NCI-H748 (cell line): ENCODE results near the gene CTNNBL1.

Experiments used
- DNase-seq: peaks from one replicate; lab custom pipeline; 2025; ENCODE audit not compliant: unreplicated experiment; lab: John Stamatoyannopoulos, UW

The CTNNBL1 gene

DNA sequence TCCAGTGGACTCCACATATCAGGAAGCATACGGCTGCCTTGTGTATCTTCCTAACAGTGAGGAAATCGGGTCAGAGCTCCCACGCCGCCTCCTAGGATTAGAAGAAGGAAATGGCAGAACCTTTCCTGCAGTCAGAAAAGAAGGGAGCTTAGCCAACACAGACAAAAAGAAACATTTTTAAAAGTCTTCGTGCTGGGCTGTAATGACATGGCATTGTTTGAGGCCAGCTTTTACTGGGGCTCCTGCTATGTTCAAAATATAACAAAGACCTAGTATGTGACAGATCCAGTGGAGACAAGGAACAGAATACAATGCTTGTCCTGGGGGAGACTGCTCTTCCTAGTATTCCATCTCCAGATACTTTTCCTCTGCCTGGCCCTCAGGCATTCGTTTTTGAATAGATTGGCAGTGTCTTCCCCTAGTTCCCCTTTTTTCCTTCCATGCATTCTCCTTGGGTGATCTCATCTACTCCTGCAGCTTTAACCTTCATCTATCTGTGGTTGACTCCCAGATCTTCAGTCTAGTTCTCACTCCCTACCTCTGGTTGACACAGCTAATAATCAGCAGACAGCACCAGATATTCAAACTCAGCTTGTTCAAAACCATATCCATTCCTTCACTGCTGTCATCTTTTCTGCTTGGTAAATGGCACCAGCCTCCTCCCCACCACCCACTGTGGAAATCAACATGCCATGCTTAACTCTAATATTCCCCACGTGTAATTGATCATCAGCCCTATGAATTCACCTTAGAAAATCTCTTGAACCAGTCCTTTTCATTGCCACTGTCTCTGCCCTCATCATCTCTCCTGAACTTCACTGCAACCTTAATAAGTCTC is 114.6 kb downstream of the CTNNBL1 start:
- no peak for DNase-seq

DNA sequence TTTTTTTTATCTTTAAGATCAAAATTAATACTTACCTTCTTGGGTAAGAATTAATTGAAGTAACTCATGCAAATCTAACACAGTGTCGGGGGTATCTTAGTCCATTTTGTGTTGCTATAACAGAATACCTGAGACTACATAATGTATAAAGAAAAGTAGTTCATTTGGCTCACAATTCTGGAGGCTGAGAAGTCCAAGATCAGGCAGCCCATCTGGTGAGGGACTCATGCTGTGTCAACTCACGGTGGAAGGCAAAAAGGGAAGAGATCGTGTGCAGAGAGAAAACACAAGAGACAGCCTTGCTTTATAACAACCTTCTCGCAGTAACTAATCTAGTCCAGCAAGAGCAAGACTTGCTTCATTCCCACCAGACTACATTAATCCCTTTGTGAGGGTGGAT is 116.2 kb downstream of the CTNNBL1 start:
- no peak for DNase-seq

DNA sequence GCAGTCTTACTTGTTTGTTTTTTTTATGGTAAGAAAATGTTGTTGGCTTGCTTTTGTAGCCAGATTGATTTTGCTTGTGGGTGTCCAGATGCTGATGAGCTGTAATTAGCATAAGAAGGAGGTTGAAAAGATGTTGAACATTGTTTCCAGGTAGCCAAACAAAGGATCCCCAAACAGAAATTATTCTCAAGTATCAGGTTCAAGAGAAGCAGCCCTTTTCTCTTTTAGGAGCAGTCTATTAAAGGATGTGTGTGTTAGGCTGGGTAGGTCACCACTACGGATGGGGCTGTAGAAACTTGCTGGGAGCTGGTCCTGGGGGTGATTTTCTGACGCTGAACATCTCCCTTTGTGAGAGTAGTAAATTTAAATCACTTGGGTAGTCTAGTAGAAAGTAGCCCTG is 122.2 kb downstream of the CTNNBL1 start:
- peak; percentile 89 for DNase-seq

DNA sequence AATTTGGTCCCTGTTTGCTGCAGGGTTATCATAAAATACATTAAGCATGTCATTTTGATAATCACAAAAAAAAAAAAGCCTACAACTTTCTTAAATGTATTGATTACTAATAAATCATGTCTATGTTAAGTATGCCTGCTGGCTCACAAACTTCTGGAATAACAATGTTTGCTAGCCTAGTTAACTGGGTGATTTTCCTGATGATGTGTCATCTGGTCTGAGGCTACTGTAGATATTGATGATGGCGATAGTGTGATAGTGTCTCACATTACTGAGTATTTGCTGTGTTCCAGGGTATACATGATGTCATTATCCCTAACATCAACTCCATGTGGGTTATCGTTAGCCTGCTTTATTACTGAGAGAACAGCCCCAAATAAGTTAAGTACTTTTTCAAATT is 122.9 kb downstream of the CTNNBL1 start:
- DNase-seq: peak; percentile 45

DNA sequence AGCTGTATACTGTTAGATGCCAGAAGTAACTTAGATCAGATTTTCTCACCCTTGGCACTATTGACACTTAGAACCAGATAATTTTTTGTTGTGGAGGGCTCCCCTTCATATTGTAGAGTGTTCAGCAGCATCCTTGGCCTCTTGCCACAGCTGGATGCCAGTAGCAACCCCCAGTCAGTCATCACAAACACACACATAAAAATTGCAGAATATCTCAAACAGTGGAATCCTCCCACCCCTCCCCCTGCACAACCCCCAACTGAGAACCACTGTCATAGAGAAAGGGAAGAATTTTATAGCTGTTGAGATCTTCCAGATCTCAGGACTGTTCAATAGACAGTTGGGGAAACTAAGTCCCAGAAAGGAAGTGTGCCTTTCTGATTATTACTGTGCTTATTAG is 127.9 kb downstream of the CTNNBL1 start:
- DNase-seq: no peak

DNA sequence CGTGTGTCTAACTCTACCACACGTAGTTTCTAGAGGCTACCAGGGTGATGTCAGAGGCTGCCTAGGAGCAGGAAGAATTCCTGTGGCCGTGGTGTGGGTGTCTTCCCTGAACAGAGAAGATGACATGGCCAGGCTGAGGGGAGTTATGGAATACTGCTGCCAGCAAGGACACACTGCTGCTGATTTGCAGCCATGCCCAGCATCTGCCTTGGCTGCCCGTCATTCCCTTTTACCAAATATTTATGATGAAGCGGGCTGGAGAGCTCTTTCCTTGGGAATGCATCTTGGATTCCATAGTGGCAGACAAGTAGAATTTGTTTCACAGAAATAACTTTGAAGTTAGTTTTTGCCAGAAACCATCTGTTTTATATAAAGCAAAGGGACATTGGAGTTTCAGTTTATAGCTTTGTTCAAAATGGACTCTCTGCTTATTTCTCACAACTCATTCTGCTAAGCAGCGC is 128.3 kb downstream of the CTNNBL1 start:
- no peak for DNase-seq

DNA sequence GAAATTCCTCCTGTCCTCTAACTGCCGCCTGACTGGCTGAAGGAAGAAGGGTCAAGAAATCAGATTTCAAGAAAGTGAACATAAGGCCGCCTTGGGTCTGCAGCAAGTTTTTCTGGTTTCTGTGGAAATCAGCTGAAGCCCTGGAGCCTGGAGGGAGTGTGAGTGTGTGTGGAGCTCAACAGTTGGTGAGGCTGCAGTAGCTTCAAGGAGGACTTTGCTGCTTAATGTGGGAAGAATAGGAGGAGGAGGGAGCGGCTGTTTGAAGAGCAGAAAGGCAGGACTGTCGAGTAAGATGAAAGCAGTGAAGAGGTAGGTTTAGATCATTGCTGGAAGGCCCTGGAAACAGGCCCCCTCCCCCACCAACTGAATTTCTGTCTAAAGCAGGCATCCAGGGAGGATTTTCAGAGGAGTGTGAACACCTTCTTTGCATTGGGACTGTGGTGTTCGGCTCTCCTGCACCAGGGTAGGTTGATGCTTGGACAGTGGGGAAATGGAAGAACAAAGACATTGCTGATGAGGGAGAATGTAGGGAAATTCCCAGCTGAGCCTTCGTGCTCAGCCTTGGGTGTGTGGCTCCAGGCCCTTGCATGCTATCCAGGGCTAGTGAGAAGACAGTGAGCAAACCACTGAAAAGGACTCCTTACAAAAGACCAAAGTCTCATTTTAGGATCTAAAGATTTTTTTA is 129.6 kb downstream of the CTNNBL1 start:
- DNase-seq: no peak

DNA sequence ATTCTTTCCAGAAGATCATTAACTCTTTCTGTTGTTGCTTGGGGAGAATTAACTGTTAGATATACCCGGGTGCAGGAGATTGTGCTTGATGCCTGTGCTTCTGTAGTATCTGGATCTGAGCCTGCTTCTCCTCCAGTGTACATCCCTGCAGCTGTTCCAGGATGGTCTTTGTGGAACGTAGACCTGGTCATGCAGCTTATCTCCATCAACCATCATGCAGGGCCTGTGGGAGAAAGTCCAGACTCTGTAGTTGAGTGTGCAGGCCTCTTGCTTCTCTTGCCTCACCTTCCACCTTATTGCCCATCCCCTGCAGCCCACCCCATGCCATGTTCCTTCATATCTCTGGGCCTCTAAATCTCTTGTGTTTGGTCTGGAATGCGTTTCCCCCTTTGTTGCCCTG is 133.8 kb downstream of the CTNNBL1 start:
- DNase-seq: no peak

DNA sequence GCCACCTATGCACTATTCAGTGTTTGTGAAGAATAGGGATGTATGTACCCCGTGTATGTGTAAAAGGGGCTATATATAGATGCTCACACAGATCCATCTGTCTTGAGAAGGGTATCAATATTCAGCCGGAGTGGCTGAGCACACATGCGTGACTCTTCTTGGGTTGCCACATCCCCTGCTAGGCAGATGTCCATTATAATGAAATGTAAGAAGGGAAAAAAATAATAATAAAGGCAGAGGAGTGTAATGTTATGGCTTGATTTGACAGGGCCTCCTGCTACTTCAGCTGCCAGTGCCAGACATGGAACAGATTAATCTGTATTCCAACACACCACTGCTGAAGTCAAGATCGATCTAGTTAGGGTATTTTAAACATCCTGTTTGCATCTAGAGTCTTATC is 134.9 kb downstream of the CTNNBL1 start:
- no peak for DNase-seq

DNA sequence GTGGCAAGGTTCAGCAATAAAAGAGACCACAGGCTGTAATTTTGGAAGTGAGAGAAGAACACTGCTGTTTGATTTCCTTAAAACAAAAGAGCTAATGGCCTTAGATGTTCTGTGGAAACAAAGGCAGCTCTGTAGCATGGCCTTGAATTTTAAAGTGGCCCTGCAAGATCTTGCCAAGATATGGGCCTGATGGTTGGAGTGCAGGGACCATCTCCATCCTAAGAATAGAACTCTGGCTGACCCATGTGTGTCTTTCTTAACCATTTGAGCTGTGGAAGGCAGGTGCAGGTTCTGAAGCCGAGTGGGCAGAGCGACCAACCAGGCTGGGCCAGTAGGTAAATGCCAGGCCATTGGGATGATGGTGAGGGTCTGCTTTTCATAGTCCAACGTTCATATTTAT is 135.3 kb downstream of the CTNNBL1 start:
- no peak for DNase-seq

DNA sequence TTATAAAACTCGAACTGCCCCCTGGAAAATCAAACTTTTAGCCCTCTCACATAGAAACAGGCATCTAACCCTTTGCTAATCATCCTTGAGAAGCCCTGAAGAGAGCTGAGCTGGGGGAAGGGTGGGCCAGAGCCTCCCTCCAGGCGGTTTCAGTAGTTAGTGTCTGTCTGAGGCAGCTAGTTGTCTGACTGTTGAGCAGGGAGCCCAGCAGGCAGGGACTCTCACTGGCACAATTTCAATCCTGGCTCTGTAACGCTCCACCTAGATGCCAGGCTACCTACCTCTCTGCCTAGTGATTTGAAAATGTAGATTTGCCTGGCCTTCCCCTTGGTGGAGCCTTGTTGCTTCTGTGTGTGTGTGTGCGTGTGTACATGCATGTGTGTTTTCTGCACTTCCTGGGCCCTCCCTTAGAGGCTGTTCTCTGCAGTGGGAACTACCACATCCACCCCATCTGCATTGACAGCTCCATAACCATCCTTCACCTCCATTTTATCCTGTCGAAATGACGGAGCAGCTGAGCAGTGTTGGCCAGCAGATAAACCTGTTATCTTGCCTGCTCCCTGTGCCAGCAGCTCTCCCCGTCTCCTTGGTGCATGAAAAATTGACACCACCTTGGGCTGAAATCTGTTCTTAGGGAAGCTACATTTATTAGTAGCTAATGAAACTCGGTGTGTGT is 139.5 kb downstream of the CTNNBL1 start:
- no peak for DNase-seq

DNA sequence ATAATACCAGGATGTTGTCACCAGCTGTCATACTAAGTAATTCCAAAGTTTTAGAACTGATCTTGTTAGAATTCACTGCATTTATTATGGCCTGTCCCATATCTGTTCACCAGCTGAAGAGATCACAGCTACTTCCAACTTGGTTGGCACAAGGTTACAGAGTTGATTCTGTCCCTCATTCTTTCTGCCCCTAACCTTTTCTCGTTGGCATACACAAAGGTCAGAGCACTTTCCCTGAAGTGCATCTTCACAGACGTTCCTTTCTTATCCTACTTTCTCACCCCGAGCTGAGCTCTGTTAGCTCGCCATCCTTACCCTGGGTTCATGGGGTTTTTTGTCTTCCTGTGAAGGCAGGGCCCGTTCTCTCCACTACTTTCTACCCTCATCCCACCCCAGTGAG is 143.1 kb downstream of the CTNNBL1 start:
- no peak for DNase-seq

DNA sequence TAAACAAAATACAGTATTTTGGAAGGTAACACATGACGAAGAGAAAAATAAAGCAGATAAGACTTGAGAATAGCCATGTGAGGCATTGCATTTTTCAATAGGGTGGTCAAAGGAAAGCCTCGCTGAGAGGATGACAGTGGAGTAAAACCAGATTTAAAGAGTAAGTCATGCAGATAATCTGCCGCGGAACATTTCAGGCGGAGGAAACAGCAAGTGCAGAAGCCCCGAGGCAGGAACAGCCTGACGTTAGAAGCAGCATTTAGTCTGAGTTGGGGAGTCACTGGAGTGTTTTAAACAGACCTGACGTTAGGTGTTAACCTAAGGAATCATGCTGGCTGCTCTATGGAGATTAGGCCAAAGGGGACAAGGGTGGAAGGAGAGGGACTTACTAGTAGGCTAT is 144.1 kb downstream of the CTNNBL1 start:
- DNase-seq: no peak

DNA sequence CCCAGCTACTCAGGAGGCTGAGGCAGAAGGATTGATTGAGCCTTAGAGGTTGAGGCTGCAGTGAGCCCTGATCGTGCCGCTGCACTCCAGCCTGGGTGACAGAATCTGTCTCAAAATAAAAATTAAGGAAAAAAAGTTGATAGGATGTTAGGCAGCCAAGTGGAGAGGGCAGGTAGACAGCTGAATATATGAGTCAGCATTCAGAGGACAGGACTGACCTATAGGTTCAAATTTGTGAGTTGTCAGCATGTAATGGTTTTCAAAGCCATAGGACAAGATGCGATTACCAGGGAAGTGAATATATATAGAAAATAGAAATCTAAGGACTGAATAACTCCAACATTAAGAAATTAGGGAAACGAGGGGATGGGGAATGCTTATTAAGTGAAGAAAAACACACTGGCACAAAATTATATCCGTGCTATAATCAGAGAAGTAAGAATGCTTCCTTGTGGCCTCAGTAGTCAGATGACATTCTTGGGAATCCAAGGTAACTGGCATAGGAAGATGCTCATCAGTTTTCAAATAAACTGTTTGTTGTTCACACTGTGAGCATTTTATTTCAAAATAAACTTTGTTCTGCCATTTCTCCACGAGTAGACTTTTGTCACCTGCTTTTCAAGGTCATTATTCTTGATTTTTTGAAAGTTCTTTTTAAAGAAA is 145.1 kb downstream of the CTNNBL1 start:
- DNase-seq: no peak

DNA sequence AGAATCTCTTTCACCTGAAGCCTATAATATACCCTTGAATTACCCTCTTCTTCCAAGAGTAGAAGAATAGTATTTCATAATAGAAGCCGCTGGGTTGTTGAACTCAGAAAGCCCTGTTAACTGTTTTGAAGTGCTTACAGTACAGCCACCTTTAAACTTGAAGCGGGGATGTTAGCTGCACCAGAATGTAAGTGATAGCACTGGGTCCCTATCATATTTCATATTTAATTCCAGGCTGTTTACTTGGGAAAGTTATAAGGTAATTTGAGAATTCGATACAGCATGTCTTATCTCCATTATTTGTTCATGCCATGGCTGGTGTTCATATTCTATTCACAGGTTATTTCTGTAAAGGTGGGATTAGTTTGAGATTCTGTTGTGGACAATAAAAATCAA is 145.6 kb downstream of the CTNNBL1 start:
- DNase-seq: peak; percentile 19

DNA sequence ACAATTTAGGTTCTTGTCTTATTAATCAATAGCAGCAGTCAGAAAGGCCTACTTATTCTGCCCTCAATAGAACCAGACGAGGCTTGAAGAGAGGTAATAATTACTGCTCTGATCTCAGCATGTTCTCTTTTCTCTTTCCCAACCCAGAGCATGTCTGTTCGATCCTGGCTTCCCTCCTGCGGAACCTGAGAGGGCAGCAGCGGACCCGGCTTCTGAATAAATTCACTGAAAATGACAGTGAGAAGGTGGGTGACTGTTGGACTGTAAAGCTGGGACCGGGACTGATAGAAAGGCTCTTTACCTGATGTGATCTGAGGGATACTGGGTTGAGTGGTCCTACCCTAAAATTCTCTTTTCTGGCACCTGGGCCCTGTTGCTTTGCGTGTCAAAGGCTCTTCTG is 146.1 kb downstream of the CTNNBL1 start:
- no peak for DNase-seq

DNA sequence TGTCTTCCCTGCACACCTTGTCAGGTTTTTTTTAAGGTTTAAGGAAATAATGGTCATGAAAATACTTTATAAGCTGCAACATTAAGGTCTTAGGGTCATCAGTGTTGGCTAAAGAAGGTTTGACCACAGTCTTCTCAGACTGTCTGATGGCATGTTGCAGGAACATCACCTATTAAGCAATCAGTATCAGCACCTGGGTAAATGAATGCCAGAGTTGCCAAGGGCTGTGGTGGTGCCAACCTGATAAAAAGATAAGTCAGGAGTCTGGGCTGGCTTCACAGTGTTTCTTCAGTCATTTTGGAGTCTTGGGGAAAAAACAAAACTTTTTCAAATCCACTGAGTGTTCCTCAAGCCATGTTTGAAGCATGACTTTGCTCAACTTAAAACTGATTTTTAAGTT is 147.6 kb downstream of the CTNNBL1 start:
- DNase-seq: no peak

DNA sequence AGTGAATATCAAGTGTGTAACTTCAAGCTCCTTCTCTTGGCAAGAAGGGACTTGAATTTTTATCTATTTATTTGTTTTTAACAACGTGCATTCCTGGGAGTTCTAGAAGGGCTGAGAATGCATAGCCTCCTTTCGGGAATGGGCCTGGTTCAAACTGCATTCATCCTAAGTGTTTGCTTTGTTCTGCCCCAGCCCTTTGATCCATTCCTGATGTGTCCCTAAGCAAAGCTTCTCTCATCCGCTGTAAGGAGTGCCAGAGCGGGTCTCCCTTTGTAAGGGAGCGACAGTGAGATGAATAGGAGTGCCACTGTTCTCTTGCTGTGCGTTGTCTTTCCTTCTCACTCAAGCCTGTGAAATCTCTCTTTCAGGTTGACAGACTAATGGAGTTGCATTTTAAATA is 148.1 kb downstream of the CTNNBL1 start:
- no peak for DNase-seq

DNA sequence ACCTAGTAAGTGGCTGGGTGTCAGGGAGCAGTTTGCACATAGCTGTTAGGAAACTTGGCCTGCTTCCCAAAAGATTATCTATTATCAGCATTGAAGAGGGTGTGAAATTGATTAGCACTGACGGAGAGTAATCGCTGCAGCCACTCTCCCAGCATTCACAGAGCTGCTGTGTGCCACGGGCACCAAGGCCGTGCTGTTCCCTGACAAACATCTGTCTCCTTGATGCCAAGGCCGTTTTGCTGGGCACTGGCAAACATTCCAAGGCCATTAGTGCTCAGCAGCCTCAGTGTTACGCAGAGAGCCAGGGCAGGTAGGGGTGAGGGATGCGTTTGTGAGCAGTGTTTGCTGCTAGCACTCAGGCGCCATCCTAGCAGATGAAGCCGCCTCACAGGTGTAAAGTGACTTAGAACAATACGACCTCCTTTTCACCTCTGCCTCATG is 151.4 kb downstream of the CTNNBL1 start:
- DNase-seq: peak; percentile 84

DNA sequence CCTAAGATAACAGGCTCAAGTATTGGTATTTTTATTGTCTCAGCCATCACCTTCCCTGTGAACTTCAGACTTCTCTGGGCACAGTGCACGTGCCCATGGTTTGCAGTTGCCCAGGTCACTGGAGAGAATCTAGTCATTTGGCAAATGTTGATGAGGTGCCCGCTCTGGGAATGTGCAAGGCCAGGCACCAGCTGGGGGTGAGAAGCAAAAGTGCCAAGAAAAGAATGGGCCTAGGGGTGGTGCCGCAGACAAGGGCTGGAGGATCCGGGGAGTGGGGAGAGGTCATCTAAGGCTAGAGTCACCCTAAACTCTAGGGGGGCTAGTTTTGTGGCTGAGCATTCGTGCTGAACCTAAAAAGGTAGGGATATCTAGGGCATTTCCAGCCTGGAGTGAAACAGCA is 152.0 kb downstream of the CTNNBL1 start:
- DNase-seq: no peak

DNA sequence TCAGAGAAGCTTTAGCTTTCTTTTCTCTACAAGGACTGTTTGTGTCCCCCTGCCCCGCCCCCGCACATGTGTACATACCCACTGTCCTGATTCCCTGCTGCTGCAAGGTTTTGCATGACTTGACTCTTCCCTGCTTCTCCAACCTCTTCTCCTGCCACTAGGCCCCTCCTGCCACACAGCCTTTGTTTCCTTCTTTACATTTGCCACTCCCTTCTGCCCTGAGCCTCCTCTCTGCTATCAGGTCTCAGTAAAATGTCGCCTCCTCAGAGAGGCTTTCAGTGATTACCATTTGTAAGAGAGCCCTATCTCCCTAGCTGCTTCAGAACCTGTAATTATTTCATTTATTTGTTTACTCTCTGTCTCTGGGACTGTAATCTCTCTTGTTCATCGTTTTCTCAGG is 152.7 kb downstream of the CTNNBL1 start:
- peak; percentile 98 for DNase-seq
